HG02678 (cell line): ENCODE data around the gene INAVA.
"Not testable (repeated sequence)": the region's sequence is repeated elsewhere in the genome, so short reads cannot be mapped to it uniquely, and the experiment has no call there.

Experiments used
- ATAC-seq: cut with Tn5 transposase; IDR thresholded peaks from one replicate; pipeline ENCODE4 v1.9.1; 2021; ENCODE audit warnings: mild to moderate bottlenecking, moderate library complexity; ENCODE audit not compliant: unreplicated experiment

Gene INAVA

GRCh38 chr1:200896531-200897196, 2.0 kb downstream of the INAVA start:
- no peak for ATAC-seq

GRCh38 chr1:200897259-200897658, 2.6 kb downstream of the INAVA start:
- no peak for ATAC-seq

GRCh38 chr1:200899015-200899386, 4.3 kb downstream of the INAVA start:
- ATAC-seq = no peak

- ATAC-seq = no peak
Observed at GRCh38 chr1:200899451-200899915, 4.8 kb downstream of the INAVA start.

- ATAC-seq = no peak
Observed at GRCh38 chr1:200899954-200900867, 5.5 kb downstream of the INAVA start.

- ATAC-seq = no peak
Observed at GRCh38 chr1:200900877-200901276, 6.2 kb downstream of the INAVA start.

GRCh38 chr1:200901350-200901749, 6.7 kb downstream of the INAVA start:
- ATAC-seq = no peak

GRCh38 chr1:200901796-200902444, 7.2 kb downstream of the INAVA start:
- no peak for ATAC-seq

- no peak for ATAC-seq
Observed at GRCh38 chr1:200903793-200904192, 9.1 kb downstream of the INAVA start.

- no peak for ATAC-seq
Observed at GRCh38 chr1:200904772-200905171, 10.1 kb downstream of the INAVA start.

- peak; percentile 42 for ATAC-seq
Observed at GRCh38 chr1:200905411-200906052, 10.8 kb downstream of the INAVA start.

GRCh38 chr1:200906491-200906890, 11.8 kb downstream of the INAVA start:
- ATAC-seq = no peak

- ATAC-seq = peak; percentile 64
Observed at GRCh38 chr1:200907611-200908097, 13.0 kb downstream of the INAVA start.

GRCh38 chr1:200908191-200908868, 13.6 kb downstream of the INAVA start:
- ATAC-seq = no peak

GRCh38 chr1:200909071-200909470, 14.4 kb downstream of the INAVA start:
- ATAC-seq = no peak

- ATAC-seq = peak; percentile 38
Observed at GRCh38 chr1:200909757-200910239, 15.1 kb downstream of the INAVA start.

GRCh38 chr1:200911361-200911760, 16.7 kb downstream of the INAVA start:
- ATAC-seq = no peak

- ATAC-seq = not testable (repeated sequence)
Observed at GRCh38 chr1:200911936-200912335, 17.2 kb downstream of the INAVA start.

GRCh38 chr1:200912737-200913407, 18.2 kb downstream of the INAVA start:
- no peak for ATAC-seq

GRCh38 chr1:200916152-200916551, 21.5 kb downstream of the INAVA start:
- no peak for ATAC-seq
